Stimulated activated CD4-positive, alpha-beta T cell treated with anti-CD3 and anti-CD28 coated beads, Interleukin-4, amount 100 ng/mL, for 4 hours (primary cell): ENCODE results near the gene OR56A5.
"Not testable (repeated sequence)": the region's sequence is repeated elsewhere in the genome, so short reads cannot be mapped to it uniquely, and the experiment has no call there.

ENCODE experiments used
- DNase-seq, 2 experiments: peaks; one replicate each; pipeline ENCODE4 v3.0.0-alpha.2; 2020

The OR56A5 gene

GRCh38 chr11:5968394-5968793, at the start of gene OR56A5:
Gene OR56A5, minus strand, starts transcription at chr11:5968494. Its CDS starts 0 bp downstream, at chr11:5968494.
- no peak for DNase-seq

DNA sequence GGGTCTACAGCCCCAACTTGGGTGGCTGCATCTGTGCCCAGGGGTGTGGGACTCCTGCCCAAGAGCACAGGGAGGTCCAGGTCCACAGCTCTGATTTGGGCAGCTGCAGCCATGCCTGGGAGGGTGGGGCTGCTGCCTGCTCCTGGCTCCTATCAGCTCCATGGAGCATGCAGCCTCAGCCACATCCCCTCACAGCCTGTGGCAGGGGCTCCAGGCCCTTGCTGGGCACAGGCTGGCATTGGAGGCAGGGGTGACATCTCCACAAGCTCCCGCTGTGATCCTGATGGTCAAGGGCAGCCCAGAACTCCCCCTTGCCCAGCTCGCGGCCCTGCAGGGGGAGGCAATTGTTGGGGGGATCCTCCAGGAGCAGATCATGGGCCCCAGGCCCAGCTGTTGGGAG, 44.7 kb upstream of the OR56A5 start:
- no peak for DNase-seq

GRCh38 chr11:6012035-6012668, 43.9 kb upstream of the OR56A5 start:
- no peak for DNase-seq

DNA sequence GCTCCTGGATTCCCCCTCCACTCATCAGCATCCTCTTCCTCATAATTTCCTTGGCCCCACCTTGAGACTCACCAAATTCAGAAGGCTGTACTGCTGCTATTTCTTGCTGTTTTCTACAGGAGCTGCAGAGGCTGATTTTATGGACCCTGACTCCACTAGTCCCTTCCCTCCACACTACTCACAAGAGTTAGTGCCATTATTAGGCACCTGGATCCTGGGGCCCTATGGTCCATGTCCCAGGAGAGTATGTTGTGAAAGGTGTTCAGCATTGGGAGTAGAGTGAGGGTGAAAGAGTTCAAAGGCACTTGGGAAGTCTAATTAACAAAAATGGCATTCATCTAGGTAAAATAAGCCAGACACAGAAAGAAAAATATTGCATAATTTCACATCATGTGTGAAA, 38.6 kb upstream of the OR56A5 start, which contains the start of gene OR56A4:
TSS of gene OR56A4 (minus strand) at position 101 of the 400 bp plus-strand sequence. CDS start 3,954 bp downstream, outside the sequence.
- DNase-seq = no peak

DNA sequence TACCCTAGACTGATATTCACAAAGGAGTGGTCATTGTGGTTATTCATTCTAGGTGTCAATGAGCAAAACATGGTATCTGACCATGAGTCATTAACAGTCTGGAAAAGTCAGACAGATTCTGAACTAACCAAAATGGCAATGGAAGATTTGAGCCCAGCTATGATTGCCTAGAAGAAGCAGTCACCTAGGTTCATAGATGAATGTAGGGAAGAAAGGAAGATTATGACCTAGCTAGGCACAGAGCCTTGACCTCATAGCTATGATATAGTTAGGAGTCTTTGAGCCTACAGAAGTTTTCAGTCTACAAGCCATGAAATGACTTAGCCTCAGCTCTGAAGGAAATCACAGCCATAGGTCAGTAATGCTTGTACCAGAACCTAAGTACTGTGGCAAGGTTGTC, 38.1 kb upstream of the OR56A5 start:
- no peak for DNase-seq

DNA sequence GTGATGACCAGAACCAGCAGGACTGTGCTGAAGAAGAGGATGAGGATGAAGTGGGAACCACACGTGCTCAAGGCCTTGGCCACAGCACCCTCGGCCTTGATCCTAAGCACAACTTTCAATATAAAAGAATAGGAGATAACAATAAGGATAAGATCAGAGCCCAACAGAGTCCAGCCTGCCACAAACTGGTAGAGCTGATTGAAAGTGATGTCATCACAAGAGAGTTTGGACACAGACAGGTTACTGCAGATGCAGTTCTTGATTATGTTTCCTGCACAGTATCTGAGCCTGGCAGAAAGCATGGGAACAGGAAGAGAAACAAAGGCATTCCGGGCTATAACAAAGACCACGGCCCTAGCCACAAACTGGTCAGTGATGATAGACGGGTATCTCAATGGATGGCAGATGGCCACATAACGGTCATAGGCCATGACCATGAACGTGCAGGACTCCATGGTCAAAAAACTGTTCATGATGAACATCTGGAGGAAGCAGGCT, 34.0 kb upstream of the OR56A5 start:
- no peak for DNase-seq

GRCh38 chr11:5994791-5995190, 26.5 kb upstream of the OR56A5 start:
- no peak for DNase-seq

- DNase-seq = no peak
These were observed 24.4 kb upstream of the OR56A5 start for GRCh38 chr11:5992604-5993251.

DNA sequence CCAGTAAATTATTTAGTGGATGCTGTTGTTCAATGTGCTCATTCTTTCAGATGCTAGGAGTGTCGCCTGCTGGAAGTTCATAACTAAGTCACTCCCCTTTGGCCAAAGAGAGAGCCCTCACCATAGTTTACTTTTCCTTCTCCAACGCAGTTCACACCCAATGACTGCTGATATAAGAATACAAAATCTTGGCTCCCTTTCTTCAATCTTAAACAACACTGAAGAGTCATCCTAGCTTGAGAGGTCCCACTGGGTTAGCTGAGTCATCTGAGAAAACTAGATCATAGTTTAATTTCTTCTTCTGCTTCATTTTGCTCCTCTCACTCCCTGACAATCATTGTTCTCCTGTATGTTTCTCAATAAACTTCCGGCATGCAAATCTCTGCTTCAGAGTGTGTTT, 23.9 kb upstream of the OR56A5 start:
- no peak for DNase-seq

DNA sequence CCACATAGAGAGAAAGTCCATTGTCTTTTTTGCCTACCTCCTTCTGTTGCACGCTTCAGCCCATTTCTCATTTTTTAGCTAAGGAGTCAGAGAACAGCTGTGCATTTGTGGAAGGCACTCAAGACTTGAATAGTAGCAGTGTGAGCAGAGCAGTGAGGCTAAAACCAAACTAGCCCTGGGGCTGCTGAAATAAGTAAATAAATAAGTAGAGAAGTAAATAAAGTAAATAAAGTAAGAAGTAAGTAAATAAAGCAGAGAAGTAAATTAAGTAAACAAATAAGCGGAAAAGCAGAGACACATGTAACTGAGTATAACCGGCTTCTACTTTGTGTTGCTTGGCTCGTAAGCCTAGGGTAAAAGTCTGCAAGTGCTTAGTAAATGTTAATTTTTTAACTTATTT, 20.9 kb upstream of the OR56A5 start:
- no peak for DNase-seq

GRCh38 chr11:5986885-5987284, 18.6 kb upstream of the OR56A5 start, which contains the start of gene OR52L1:
Gene OR52L1, minus strand, starts transcription at chr11:5986985. Its CDS starts 55 bp downstream, at chr11:5986930.
- no peak for DNase-seq

DNA sequence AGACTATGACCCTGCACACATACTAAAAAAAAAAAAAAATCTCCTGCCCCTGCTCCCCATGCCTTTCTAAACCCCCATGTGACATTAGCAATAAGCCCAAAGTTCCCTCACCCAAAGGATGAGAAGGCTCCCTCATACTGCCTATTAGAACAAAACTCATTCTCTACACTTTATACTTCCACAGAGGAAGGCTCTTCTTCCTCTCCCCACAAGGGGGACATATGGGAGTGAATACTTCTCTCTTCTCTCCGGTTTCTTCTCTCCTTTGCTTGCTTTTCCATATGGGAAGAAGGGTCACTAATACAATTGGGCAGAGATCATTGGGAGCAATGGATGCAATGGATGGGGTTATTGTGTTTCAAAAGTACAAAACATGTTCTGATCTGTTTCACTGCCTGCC, 15.1 kb upstream of the OR56A5 start:
- DNase-seq = no peak

- DNase-seq = no peak
These were observed 5.2 kb upstream of the OR56A5 start for GRCh38 chr11:5973530-5973929.

DNA sequence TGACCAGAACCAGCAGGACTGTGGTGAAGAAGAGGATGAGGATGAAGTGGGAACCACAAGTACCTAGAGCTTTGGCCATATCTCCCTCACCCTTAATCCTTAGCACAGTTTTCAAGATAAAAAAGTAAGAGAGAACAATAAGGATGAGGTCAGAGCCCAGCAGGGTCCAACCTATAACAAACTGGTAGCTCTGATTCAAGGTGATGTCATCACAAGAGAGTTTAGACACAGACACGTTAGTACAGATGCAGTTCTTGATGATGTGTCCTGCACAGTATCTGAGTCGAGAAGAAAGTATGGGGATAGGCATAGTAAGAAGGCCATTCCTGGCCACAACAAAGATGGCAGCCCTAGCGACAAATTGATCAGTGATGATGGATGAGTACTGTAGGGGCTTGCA, 586 bp downstream of the OR56A5 start:
- DNase-seq = no peak

DNA sequence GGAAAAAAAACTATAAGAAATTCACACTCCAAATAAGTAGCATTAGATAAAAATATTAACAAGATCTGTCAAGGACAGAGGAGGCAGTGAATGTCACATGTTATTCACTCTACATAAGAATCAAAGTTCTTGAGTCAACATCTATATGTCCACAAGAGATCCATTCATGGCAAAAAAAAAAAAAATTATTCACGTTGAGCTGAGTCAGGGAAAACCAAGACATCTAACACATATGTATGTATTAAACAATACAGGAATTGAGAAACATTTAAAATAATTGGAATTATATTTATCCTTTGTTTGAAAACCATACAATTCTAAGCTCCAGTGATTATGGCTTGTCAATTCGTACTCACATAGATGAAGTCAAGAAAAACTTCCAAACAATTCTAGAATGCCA, 1.3 kb downstream of the OR56A5 start:
- no peak for DNase-seq

- DNase-seq = not testable (repeated sequence)
These were observed 7.5 kb downstream of the OR56A5 start for GRCh38 chr11:5960704-5961320.

GRCh38 chr11:5955586-5955985, 12.7 kb downstream of the OR56A5 start:
- DNase-seq = no peak

DNA sequence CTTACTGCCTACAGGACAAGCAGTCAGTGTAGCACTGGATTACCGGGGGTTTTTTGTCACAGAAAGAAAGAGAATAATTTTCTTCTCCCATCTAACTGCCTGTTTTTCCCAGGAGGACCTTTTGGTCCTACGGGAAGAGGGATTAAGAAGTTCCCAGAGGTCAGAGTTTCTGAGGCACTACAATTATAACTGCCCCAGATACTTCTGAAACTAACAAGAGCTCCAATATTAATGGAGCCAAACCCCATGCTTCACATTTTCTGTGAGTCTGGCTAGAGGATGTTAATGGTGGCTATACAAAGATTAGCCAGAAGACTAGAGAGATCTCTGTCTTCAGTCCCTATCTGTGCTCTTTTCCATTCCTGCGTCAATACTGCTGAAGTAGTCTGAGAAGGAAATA, 26.3 kb downstream of the OR56A5 start, which contains the start of gene OR56A3:
TSS of gene OR56A3 (plus strand) at position 301 of the 400 bp plus-strand sequence. CDS start 5,096 bp downstream, outside the sequence.
- no peak for DNase-seq

- no peak for DNase-seq
These were observed 27.5 kb downstream of the OR56A5 start for GRCh38 chr11:5940748-5941147.

DNA sequence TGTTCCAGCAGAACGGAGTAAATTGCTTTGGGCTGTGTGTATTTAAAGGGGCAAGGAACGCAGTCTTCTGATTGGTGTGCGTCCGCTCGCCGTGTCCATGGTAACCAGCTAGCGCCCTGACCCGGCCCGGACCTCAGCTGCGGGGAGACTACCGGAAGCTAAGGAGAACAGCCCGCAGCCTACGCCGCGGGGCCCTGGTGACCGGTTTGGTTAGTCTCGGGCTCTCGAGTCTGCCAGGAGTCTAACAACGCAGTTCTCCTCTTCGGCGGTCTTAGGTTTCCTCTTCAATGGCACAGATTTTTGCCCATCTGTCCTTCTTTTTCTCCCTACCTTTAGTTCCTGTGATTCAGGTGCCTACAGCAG, 29.7 kb downstream of the OR56A5 start:
- DNase-seq = no peak

DNA sequence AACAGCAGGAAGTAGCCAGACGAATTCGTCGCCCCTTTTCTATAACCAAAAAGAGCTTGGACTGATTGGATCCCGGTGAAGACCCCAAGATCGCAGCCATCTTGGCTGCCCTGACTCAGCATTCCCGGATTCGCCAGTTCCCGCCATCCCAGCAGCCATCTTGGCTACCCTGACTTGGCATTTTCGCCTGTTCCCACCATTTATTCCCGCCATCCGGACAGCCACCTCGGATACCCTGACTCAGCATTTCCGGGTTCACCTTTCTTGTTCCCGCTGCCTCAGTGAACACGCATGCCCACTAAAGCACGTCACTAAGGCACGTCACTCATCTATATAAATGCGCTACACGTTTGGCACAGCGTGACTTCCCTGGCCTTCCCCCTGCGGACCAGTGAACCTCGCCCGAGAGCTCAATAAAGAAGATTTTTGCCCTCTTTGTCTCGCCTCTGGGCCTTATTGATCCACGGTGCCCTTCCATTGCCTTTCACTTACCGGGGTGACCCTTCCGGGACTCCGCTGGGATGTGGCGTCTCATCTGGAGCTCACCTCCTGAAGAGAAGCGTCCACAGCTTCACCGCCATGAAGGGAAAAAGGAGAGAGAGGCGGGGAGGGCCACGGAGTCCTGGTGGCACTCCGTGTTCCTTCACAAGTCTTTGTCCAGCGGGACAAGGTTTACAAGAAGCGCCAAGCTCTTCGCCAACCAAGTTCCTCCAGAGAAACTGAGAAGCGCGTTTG, 30.3 kb downstream of the OR56A5 start:
- DNase-seq = no peak

DNA sequence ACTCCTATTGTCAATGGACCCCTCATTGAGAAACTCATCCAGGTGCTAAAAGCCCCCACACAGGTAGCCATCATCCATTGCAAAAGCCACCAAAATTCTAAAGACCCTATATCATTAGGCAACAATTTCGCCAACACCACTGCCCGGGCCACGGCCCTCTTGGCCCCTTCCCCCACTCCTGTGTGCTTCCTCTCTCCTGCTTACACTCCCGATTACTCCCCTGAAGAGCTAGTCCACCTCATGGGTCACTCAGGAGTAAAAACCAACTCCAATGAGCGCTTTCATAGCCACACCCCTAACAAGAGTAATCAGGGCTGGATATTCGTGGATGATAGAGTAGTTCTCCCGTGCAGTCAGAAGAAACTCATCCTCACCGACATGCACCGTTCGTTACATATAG, 35.2 kb downstream of the OR56A5 start:
- no peak for DNase-seq

- no peak for DNase-seq
These were observed 35.6 kb downstream of the OR56A5 start for GRCh38 chr11:5932671-5933070.
